Lower leg skin (tissue), 3 donors: ENCODE data around the gene ULBP2.

Experiments used
- POLR2A ChIP-seq, 2 donors: fragments of 450-650 bp; IDR thresholded peaks; one replicate each; pipeline ENCODE4 v1.6.1; 2016 to 2017; ENCODE audit warnings: antibody characterized with exemption in 2 of 2, mild to moderate bottlenecking in 1 of 2, moderate library complexity in 1 of 2
- TF ChIP-seq, protein P1 (sequence below), 3 donors: fragments of 450-650 bp; IDR thresholded peaks; one replicate each; pipeline ENCODE4 v1.5.1; 2016; ENCODE audit warnings: antibody characterized with exemption in 3 of 3, mild to moderate bottlenecking in 3 of 3, moderate library complexity in 2 of 3

DNA sequence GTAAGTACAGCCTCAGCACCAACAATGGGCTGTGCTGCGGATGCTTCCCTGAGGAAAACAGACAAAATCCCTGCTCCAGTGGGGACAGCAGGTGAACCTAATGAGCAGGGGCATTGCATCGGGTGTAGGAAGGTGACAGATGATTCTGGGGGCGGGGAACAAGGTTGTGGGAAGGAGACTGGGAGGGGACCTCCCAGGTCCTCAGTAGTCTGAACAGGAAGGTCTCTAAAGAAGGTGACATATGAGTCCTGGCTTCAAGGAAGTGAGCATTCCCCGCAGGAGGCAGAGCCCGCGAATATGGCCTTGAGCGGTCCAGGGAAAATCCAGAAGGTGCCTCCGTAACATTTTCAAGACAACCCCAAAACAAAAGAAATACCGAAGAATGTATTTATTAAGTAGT is 41.3 kb downstream of the ULBP2 start:
- TF ChIP-seq, protein P1, sequence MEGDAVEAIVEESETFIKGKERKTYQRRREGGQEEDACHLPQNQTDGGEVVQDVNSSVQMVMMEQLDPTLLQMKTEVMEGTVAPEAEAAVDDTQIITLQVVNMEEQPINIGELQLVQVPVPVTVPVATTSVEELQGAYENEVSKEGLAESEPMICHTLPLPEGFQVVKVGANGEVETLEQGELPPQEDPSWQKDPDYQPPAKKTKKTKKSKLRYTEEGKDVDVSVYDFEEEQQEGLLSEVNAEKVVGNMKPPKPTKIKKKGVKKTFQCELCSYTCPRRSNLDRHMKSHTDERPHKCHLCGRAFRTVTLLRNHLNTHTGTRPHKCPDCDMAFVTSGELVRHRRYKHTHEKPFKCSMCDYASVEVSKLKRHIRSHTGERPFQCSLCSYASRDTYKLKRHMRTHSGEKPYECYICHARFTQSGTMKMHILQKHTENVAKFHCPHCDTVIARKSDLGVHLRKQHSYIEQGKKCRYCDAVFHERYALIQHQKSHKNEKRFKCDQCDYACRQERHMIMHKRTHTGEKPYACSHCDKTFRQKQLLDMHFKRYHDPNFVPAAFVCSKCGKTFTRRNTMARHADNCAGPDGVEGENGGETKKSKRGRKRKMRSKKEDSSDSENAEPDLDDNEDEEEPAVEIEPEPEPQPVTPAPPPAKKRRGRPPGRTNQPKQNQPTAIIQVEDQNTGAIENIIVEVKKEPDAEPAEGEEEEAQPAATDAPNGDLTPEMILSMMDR (IDR thresholded peaks at IDR 0.05), result no peak
- no peak for TF ChIP-seq POLR2A (IDR thresholded peaks at IDR 0.05)
